GM18507 (cell line): ENCODE results near the gene HOXB4.

Experiments
- DNase-seq: peaks from one replicate; pipeline ENCODE4 v3.0.0; 2011; ENCODE audit warnings: low read depth; ENCODE audit not compliant: insufficient read length; ENCODE audit errors: extremely low spot score
- FAIRE-seq: peaks from 2 replicates; lab custom pipeline; 2011; peaks lifted over from hg19 to GRCh38; lab: Jason Lieb, UNC

Gene HOXB4

DNA sequence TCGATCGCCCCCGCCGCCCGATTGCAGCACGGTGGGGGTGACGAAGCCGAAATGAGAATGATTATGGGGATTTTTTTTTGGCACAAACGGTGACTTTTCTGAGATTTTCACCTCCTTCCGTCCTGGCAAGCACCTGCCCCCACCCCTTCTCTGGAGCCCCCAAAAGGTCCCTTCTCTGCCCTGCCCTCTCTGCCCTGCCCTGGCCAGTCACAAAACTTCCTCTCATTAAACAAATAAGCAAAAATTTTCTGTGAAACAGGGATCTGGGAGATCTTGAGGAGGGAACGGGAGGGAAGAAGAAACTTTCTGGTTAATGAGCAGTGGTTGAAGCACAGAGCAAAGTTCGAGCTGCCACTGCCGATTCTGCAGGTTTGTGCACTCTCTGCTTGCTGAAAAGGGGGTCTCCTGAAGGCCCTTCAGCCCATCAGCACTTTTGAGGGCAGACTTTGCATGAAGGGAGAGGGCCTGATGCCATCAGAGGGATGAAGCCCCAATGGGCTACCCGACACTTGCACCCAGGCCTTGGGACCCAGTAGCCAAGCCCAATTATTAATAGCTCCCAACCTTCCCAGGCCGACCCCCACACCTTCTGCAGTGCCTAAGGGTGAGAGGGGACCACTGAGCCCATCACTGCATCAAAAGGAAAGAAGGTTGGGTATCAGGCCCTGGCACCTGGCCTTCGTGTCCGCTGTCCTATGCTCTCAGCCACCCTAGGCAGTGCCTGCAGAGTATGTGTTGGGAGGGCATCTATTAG, 38.0 kb upstream of the HOXB4 start:
- no peak for DNase-seq
- no peak for FAIRE-seq

DNA sequence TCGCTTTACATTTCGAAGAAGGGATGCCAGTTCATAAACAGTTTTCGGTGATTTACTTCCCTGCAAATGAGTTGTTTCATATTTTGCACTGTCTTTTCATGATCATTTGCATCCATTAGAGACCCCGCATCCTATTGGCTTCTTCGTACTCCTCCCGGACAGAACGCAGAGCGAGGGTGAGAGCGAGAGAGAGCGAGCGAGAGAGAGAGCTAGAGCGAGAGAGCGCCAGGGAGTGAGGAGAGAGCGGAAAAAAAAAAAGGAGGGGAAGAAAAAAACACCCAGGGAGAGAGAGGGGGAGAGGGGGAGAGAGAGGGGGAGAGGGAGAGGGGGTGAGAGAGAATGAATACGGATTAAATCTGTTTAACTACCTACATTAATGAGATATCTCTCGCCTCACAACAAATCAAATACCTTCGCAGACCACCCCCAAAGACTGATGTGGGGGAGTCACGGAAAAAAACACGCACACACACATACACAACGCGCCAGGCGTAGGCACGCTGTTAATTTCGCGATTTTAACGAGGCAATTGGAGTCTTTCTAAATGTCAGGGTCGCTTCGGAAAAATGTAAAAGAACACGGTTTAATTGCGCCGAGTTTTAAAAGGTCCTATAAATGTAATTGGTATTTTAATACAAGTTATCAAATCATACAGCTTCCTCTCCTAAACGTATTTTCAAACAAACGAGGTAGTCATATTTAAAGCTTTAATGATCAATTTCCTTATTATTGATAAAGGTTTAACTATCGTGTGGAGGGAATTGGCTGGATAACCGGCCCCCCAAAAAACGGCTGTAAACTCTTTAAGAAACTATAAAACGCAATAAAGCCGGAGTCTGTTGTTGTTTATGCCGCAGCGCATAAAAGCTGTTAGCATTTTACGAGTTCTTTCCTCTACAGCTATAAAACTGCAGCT, 37.2 kb upstream of the HOXB4 start, which contains the start of gene HOXB8:
TSS of gene HOXB8 (minus strand) at position 246 of the 916 bp plus-strand sequence. CDS start 588 bp downstream, outside the sequence.
- DNase-seq: no peak
- FAIRE-seq: no peak

DNA sequence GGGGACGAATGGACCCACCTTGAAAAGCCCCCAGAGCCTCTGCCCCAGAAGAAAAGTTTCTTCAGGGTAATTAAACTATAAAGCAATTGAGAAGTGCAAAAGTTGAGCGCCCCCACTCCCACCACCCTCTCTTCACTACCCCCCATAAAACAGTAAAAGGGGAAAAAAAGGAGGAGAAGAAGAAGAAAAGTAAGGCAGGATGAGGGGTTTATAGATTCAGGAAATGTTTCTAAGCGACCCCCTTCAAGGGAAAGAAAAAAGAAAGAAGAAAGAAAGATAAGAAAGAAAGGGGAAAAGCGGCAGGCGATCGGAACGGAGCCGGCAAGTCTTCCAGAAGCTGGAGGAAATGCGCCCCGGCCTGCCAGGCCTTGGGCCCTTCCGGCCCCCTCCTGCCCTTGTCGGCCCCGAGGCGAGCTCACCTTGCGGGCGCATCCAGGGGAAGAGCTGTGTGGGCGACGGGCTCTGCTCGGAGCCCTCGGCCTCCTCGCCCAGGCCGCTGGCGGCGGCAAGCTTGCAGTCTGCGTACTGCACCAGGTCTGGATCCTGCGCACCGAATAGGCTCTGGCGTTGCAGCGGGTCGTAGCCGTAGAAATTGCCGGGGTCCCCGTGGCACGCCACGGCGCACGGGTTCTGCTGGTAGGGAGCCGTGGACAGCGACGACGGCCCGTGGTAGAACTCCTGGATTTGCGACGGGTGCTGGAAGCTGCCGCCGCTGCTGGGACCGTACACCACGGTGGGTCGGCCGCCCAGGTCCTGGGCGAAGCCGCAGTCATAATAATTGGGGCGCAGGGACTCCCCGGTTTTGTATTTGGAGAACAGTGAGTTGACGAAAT, 35.9 kb upstream of the HOXB4 start:
- DNase-seq (no peak), FAIRE-seq (no peak)

DNA sequence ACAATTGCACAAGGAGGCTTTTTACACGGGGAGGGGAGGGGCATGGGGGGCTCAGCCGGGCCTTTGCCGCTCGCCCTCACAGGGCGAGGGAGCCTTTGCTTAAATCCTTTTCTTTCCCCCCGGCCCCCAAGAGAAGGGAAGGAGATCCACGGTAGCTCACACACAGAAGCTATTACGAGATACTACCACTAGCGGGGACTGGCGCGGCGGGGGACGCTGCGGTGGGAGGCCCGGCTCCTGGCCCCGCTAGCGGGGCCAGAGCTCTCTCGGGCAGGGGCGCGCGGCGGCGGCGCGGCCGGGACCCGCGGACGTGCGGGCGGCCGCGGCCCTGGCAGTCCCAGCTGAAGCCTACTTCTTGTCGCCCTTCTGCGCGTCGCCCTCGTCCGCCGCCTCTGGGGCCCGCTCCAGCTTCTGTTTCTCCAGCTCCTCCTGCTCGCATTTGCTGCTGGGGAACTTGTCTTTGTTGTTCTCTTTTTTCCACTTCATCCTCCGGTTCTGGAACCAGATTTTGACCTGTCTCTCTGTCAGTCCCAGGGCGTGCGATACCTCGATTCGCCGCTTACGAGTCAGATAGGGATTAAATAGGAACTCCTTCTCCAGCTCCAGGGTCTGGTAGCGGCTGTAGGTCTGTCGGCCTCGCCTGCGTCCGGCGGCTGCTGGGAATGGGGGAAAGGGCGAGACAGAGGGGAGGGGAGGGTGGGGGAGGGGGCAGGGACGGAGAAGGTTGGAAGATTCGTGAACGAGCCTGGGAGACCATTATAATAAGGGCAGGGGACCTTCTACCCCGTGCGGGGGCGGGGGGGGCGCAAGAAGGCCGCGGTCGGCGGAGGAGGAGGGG, 34.9 kb upstream of the HOXB4 start:
- DNase-seq: no peak
- FAIRE-seq: peak; percentile 52

DNA sequence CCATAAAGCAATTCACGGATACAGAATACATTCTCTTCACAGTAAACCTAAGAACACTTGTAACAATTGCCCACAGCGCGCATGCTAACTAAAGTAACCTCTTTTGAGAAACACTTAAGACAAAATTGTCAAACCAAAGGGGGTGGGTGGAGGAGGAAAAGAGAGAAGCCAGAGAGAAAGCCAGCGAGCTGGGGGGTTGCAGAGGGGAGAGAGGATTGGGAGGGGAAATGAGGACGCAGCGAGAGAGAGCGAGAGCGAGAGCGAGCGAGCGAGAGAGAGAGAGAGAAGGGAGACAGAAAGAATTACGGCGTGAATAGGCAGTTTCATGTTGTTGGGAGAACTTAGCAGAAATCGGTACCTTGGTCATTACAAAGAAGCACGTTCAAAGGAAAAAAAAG, 34.3 kb upstream of the HOXB4 start:
- DNase-seq (no peak), FAIRE-seq (no peak)

DNA sequence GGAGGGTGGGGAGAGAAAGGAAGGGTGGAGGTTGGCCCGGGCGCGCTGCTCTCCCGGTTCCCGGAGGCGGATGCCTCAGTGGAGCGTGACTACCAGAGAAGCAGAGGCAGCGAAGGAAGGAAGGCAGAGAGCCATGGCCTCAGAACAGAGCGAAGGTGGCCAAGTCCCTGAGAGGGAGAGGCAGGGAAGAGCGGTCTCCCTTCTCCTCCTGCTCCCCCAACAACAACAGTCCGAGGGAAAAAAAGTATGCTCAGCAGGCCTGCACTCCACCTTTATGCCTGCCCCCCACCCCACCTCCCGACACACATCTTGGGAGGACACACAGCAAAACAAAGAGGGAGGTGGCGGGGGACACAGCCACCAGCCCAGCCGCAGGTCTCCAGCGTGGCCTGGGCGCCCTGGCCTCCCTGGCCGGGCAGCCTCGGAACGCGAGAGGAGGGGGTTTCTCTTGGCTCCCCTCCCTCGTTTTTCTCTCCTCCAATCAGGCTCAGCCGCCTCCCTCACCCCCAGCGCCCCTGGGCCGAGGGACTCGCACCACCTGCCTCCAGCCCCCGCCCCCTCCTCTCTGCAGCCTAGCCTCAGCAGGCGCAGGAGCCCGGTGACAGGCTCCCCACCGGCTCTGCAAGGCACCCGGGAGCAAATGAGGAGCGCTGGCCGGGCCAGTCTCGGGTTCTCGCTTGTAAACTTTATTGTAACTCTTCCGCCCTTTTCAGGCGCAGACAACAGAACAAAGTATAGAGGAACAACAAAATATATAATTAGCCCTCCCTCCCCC, 33.7 kb upstream of the HOXB4 start:
- DNase-seq (no peak), FAIRE-seq (peak; percentile 5)

DNA sequence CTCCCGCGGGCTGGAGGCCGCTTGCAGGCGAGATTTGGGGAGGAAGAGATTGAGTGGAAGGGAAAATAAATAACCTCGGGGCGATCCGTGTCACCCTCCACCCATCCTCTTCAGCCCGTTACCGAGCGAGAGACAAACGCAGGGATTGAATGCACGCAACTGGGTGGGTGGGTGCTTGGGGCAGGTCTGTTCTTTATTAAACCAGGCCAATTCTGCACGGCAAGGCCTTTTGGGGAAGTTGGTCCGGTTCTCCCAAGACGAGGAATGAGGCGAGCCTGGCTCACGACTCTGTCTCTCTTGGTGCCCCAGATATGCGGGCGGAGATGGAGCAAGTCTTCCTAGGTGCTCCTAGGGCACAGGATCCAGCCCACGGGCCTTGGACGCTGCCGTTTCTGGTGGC, 33.1 kb upstream of the HOXB4 start:
- DNase-seq (no peak), FAIRE-seq (no peak)

DNA sequence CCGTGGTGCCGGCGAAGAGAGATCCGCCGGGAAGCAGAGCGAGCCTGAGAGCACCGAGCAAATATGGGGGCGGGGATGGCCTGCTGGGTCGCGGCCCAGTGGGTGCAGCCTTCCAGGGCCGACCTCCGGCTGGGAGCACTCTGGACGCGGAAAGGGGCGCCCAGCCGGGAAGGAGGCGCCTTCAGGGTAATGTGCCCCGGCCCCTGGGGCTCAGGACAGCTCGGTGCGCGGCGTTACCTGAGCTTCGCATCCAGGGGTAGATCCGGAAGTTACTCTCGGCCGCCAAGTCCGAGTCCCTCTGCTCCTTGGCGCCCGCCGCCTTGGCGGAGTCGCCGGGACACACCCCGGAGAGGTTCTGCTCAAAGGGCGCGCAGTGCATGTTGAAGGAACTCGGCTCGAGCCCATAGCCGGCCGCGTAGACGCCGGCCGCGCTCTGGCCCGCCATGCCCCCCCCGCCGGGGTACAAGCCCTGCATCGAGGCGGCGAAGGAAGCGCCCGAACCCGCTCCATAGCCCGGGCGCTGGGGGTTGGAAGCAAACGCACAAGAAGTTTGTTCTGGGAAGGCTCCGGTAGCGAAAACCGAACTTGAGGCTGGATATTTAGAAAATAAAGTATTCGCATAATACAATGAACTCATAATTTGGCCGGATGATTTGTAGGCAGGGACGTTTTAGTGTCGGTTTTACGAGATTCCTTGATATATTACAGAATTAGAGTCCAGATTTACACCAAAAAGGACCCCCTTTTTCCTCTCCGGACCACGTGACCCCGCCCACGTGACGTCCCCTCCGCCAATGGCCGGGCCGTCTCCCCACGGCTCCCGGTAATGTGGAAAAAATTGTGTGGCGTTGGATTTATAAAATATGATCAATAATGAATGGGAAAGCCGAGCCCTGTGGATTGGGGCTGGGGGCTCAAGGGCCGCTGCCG, 32.4 kb upstream of the HOXB4 start, which contains the start of gene HOXB7:
TSS of gene HOXB7 (minus strand) at position 736 of the 930 bp plus-strand sequence. CDS start at position 637, 99 bp downstream.
- peak; percentile 86 for FAIRE-seq
- peak; percentile 69 for DNase-seq

DNA sequence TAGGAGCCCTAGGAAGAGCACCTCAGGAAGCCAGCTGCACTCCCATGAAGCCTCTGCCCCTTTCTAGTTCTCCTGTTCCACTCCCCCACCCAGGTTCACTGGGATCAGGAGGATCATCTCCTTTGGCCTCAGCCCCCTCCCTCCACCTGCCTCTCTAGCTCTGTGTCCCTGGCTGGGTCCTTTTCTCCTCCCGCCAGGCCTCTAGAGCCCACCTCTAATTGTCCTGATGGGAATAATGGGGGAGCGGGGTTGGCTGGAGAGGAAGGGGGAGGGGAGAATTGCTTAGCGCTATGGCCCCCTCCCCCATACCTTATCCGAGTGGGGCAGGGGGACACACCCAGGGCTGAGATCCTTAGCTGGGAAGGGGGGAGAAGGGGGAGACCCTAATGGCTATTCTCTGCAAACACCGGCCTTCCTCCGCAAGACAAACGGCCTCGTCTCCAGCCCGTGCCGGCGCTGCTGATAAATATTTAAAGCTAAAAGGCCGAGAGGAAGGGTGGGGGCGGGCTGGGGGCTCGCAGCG, 31.7 kb upstream of the HOXB4 start:
- no peak for DNase-seq
- no peak for FAIRE-seq

DNA sequence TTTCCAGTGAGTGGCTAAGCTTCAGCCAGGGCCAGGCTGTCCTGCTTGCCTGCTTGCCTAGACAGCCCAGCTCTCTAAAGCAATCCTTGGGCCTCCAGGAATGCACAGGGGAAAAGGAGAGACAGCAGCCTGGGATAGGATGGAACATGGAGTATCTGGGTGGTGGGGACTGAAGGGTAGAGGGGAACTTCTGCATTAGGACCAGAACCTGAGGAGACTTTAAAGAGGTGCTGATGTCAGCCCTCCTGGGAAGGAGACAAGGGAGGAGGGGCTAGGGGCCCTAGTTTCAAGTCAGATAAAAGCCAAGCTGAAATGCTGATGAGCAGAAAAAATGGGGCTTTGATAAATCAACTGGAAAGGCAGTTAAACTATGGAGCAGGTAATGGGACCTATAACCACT, 30.9 kb upstream of the HOXB4 start:
- FAIRE-seq (no peak), DNase-seq (no peak)

DNA sequence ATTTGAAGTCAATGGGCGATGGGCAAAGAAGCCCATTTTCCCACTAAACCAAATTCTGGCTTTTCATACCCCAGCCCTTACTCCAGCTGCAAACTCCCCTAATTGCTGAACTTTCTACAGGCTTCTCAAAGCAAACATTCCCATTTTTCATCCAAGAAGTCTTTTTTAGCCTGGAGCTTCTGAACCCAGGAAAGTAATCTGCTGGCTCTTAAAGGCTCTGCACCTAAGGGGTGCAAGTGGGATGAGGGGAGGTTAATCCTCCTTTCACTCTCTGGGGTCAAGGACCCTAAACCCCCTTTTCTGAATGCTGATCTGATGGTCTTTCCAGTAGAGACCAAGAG, 30.3 kb upstream of the HOXB4 start:
- DNase-seq: no peak
- no peak for FAIRE-seq

DNA sequence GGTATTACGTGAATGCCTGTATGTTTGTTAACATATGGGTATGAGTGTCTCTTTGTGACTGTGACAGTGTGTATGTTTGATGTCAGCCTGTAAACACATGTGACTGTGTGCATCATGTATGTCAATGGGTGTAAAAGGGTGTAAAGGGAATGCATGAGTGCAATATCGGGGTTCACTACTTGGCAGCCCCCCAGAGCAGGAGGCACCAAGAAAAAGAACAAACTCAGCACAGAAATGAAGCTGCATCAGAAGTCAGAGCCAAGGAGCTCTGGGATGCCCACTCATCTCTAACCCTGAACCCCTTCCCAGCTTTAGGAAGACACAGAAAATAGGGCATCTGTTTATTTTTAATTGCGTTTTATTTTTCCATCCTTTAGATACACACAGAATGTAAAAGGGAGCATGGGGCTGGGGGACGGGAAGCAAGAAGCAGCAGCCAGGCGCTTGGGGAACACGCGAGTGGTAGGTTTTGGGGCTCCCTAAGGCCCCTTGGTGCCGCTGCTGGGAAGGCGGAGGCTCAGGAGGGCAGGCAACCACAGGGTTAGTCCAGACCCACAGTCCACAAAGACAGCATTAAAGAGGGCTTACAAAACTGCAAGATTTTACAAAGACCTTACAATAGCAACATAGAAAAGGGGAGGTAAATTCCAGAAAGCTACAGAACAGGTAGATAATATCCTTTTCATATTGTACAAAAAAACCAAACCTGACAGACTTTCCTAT, 28.9 kb upstream of the HOXB4 start:
- no peak for DNase-seq
- no peak for FAIRE-seq

DNA sequence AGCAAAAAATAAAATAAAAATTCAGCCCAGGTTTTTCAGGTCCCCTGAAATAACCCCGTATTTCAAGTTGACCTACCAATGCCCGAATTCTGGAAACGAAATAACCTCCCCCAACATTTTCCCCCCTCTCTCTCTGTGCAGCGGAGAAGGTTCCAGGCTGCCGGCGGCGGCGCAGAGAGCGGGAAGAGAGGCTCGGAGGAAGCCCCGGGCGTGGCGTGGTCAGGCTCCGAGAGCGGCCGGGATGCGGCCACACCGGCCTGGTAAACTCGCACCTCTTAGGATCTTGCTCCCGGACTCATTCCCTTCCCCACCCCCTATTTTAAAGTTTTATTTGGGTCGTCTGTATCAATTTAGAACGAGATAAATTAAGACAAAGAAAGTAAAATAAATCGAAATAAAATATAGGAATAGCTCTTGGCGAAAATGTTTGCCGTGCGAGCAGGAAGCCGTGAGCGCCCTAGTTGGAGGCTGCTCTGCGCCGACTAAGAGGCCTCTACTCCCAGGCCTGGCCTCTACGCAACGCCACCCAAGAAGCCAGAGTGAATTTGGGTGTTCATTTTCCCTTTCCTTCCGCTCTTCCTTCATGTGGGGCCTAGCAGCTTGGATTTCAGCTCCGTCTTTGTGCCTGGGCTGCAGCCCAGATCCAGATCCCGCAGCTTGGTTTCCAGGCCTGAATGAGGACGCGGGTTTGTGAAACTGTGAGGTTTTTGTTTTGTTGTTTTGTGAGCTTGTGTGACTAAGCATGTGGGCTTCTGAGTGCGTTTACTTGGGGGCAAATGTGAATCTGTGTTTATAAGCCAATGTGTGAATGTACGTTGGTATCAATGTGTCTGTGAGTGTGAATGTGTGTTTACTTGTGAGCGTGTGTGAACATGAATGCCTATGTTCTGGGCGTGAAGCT, 28.1 kb upstream of the HOXB4 start:
- DNase-seq: no peak
- FAIRE-seq: no peak

DNA sequence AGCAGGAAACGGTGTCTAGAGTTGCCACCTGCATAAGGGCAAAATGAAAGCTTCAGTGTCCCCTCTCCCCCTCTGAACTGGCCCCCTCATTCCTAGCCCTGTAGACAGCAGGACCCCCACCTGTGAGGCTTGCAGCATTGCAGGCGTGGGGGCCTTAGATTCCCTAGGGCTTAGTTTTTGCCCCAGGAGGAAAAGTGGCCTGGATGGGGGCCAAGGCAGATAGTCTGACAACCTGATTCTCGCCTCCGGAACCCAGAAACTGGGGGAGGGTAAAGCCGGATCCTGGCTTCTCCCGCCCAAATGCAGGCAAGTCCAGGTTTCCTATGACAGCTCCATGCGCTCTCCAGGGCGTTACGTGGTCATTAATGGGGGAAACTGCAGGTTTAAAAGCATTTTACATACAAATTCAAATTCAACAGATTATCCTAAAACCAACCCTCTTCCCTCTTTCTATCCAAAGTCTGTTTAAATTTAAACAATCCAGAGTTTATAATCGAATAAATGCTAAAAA, 27.3 kb upstream of the HOXB4 start:
- DNase-seq: no peak
- FAIRE-seq: no peak

DNA sequence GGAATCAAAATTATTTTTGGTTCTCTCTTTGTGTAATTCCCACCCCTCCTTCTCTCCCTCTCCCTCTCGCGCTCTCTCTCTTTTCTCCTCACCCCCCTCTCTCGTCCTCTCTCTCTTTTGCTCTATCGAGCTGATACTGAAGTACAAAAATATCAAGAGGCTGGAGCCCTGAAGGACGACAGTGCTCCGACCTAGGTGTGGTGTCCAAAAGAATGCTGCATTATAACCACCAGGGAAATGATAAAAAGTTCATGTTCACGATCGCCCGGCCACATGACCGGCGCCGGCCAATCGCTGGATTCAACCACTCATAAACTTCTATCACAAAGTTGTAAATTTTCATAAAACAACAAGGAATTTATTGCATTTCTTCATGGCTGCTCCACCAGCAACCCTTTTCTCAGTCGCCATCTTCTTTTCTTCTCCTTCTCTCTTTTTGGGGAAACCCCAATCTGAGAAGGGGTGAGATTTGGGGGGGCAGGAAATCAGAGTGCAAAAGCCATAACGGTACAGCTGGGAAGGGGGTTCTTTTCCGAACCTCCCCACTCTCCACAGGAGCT, 26.7 kb upstream of the HOXB4 start, which contains the start of gene HOXB6:
TSS of gene HOXB6 (minus strand) at position 217 of the 560 bp plus-strand sequence. CDS start 6,836 bp downstream, outside the sequence.
- DNase-seq (no peak), FAIRE-seq (no peak)
